Naive thymus-derived CD4-positive, alpha-beta T cell (primary cell): Measurements from ENCODE around the gene SMPD4. TPM values are rescaled to one million over a fixed set of nuclear protein-coding genes. Genes with fewer than 3 reads are reported as not detected.
A peak's percentile ranks its signal among the peaks of the same experiment; 100 is the strongest.
"Not testable (repeated sequence)": the region's sequence is repeated elsewhere in the genome, so short reads cannot be mapped to it uniquely, and the experiment has no call there.

ENCODE experiments used
- ATAC-seq: fragments of 150-1000 bp; cut with Tn5 transposase; 2 replicates; pipeline ENCODE4 v1.10.0; 2021; ENCODE audit warnings: mild to moderate bottlenecking, moderate library complexity
- CTCF ChIA-PET: fragments of 350-600 bp; sonication (Branson Sonifier 250); formaldehyde crosslinking; loops from one replicate; lab custom pipeline; 2021; ENCODE audit warnings: antibody characterized with exemption; lab: Charles Lee
- POLR2A ChIA-PET: fragments of 350-600 bp; sonication (Branson Sonifier 250); formaldehyde crosslinking; loops from one replicate; lab custom pipeline; 2021; ENCODE audit warnings: antibody characterized with exemption, inconsistent platforms; lab: Charles Lee
- DNase-seq, 9 donors: peaks; one replicate each; pipeline versions ENCODE4 v3.0.0 to v3.0.0-alpha.2; 2020 to 2022; ENCODE audit warnings: mixed read lengths in 1 of 9
- H3K27ac ChIP-seq: one replicate; pipeline ENCODE4 v1.7.0; 2013; ENCODE audit warnings: mild to moderate bottlenecking, low read depth, low read length, moderate library complexity
- H3K27me3 ChIP-seq, 2 donors: one replicate each; pipeline ENCODE4 v1.7.0; 2013; ENCODE audit warnings: low read length in 2 of 2, mild to moderate bottlenecking in 2 of 2, moderate library complexity in 2 of 2; ENCODE audit not compliant: control insufficient read depth in 2 of 2, insufficient read depth in 2 of 2
- H3K36me3 ChIP-seq, 3 experiments: 1 replicate in 2 of 3; 2 replicates in 1 of 3; pipeline ENCODE4 v1.7.0; 2013; ENCODE audit warnings: low read length in 3 of 3, mild to moderate bottlenecking in 3 of 3, moderate library complexity in 1 of 3; ENCODE audit not compliant: insufficient read depth in 3 of 3, control insufficient read depth in 2 of 3
- H3K4me1 ChIP-seq, 2 donors: one replicate each; pipeline ENCODE4 v1.7.0; 2013; ENCODE audit warnings: low read length in 2 of 2, mild to moderate bottlenecking in 2 of 2, moderate library complexity in 1 of 2; ENCODE audit not compliant: control insufficient read depth in 2 of 2, insufficient read depth in 2 of 2
- H3K4me3 ChIP-seq: 2 replicates; pipeline ENCODE4 v1.7.0; 2013; ENCODE audit warnings: mild to moderate bottlenecking, low read length
- H3K9me3 ChIP-seq, 3 experiments: 1 replicate in 2 of 3; 2 replicates in 1 of 3; pipeline ENCODE4 v1.7.0; 2013; ENCODE audit warnings: low read length in 3 of 3; ENCODE audit not compliant: control insufficient read depth in 2 of 3
- H3K27ac Mint-ChIP-seq, 9 donors: one replicate each; pipeline ENCODE4 v1.8.0; 2020 to 2022; ENCODE audit warnings: mixed read lengths in 9 of 9, mild to moderate bottlenecking in 8 of 9, moderate library complexity in 5 of 9, inconsistent platforms in 2 of 9
- H3K27me3 Mint-ChIP-seq, 5 donors: one replicate each; pipeline ENCODE4 v1.8.0; 2021 to 2022; ENCODE audit warnings: mixed read lengths in 5 of 5, mild to moderate bottlenecking in 1 of 5
- H3K36me3 Mint-ChIP-seq, 5 donors: one replicate each; pipeline ENCODE4 v1.8.0; 2020 to 2022; ENCODE audit warnings: mixed read lengths in 5 of 5, mild to moderate bottlenecking in 3 of 5, inconsistent platforms in 1 of 5
- H3K4me1 Mint-ChIP-seq, 7 donors: one replicate each; pipeline ENCODE4 v1.8.0; 2020 to 2022; ENCODE audit warnings: mixed read lengths in 7 of 7, mild to moderate bottlenecking in 3 of 7, inconsistent platforms in 1 of 7
- H3K4me3 Mint-ChIP-seq, 10 donors: one replicate each; pipeline ENCODE4 v1.8.0; 2020 to 2022; ENCODE audit warnings: mild to moderate bottlenecking in 10 of 10, mixed read lengths in 10 of 10, moderate library complexity in 6 of 10, inconsistent platforms in 2 of 10
- H3K9me3 Mint-ChIP-seq, 11 donors: one replicate each; pipeline ENCODE4 v1.8.0; 2020 to 2022; ENCODE audit warnings: mixed read lengths in 11 of 11, mild to moderate bottlenecking in 4 of 11, inconsistent platforms in 1 of 11, moderate library complexity in 1 of 11
- intact Hi-C, 2 donors: fragments of 100-400 bp; cut with micrococcal nuclease; formaldehyde crosslinking; loops; one replicate each; pipeline ENCODE4 v1.15.1; 2023
- polyA plus RNA-seq, 2 donors: library from polyadenylated mRNA; unstranded; fragments of 300-500 nt; fragmentation: Illumina TruSeq; gene quantifications; one replicate each; pipeline ENCODE4 v1.2.3, GENCODE V29; 2021
- total RNA-seq, 6 experiments: library from RNA in 5 of 6; stranded (reverse) in 5 of 6; gene quantifications; 1 replicate in 5 of 6; 2 replicates in 1 of 6; pipeline ENCODE4 v1.2.3 and lab custom pipeline; 2021 to 2026

Gene SMPD4
- total and polyA plus RNA-seq, 7 experiments from 2014 or later = 37.0 to 82.9 (median 57.2) TPM

DNA sequence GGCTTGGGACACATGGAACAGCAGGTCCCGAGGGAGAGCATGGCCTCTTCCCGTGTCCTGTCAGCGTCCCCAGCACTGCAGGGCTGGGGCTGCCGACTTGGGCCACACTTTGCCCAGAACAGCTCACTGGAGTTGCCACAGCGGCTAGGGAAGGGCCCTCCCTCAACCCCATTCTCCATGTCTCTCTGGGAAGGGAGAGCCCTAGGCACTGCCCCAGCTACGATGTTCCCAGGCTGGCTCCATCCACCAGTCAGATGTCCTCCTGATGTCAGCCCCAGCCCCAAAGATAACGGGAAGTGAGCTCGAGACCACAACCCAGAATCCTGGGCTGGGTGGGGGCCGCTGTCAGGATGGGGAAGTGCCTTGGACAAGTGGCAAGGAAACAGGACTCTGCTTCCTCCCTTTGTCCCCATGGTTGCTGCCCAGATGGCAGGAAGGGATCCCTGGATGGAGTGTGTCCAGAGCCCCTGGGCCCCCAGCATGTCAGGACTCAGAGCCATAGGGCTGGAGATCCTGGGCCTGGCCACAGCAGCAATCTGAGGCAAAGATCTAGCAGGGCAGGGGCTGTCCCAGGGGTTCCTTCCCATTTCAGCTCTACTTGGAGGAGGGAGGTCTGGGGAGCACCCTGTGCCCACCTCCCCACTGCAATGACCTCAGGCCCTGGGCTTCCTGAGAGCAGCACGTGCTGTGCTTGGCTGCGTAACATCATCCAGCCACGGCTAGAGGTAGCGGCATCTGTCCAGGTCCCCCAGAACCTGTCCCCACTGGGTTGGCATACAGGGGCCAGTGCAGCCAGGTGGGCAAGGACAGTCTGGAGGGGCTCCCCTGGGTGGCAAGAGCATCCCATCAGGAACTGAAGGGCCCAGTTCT lies 38.8 kb downstream of the SMPD4 start:
- H3K36me3 ChIP-seq, H3K9me3 ChIP-seq, H3K36me3 Mint-ChIP-seq, H3K27ac ChIP-seq, intact Hi-C loops, H3K9me3 Mint-ChIP-seq, ATAC-seq, H3K4me3 ChIP-seq, H3K4me1 ChIP-seq, H3K27me3 ChIP-seq, CTCF ChIA-PET, H3K27ac Mint-ChIP-seq, POLR2A ChIA-PET: not testable (repeated sequence)
- peak overlapping the region; percentile 23 to 86 (median 70) for H3K4me3 Mint-ChIP-seq
- peak in 1 of 9 donors; percentile 14 for DNase-seq
- H3K27me3 Mint-ChIP-seq = peaks cover 5 to 18% (median 15%) of the 10 kb centered on the region in 5 donors
- H3K4me1 Mint-ChIP-seq = peaks cover 0 to 13% (median 3%) of the 10 kb centered on the region in 7 donors

DNA sequence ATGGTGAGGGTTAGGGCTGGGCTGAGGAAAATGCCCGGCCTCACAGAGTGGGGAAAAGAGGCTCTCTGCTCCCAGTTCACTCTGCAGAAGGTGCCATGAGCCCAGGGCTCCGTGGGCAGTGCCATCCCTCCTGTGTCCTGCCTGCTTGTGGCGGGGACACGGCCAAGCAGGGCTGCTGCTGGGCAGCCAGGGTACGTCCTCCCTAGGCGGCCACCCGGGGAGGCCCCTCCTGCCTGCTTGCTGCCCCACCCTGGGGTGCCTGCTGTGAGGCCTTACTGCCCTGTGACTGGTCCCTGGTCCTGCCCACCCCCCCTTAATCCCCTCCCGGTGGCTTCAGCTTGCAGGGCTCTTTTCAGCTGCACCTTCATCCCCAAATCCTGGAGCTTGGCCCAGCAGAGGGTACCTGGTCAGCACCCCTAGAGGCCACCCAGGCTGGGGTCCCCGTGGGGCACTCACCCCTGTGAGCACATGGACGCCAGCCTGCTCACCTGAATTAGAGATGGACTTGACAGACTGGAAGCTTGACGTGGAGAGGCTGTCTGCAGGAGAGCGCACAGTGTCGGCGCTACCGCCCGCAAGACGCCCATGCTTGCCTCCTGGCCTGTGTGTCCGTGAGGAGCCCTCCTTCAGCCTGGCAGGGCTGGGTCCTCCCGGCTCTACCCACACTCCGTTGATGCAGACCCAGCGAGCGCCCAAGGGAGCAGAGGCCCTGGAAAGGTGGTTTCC lies 39.6 kb downstream of the SMPD4 start:
- H3K27me3 ChIP-seq, H3K9me3 ChIP-seq, ATAC-seq, POLR2A ChIA-PET, H3K9me3 Mint-ChIP-seq, intact Hi-C loops, H3K4me1 ChIP-seq, H3K4me3 Mint-ChIP-seq, H3K36me3 Mint-ChIP-seq, H3K36me3 ChIP-seq, H3K27ac Mint-ChIP-seq, H3K27ac ChIP-seq, H3K4me3 ChIP-seq, CTCF ChIA-PET: not testable (repeated sequence)
- peak in 1 of 9 donors; percentile 14 for DNase-seq
- Mint-ChIP-seq H3K4me1 (peaks cover 0 to 13% (median 3%) of the 10 kb centered on the region in 7 donors), H3K27me3 (peaks cover 5 to 18% (median 15%) of the 10 kb centered on the region in 5 donors)

DNA sequence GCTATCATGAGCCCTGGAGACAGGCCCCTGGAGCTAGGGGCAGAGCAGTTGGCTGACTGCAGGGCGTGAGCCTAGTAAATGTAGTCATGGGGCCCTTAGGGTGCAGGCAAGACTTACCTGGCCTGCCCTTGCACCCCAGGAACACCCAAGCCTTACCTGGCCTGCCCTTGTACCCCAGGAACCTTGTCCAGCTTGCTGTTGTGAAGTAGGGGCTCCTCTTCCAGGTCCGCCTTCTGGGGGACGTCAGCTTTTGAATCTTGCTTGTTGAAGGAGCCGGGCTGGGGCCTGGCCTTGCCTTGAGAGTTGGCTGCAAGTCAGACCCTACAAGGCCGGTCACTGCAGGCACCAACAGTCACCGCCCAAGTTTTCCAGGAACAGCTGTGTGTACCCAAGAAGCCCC lies 40.4 kb downstream of the SMPD4 start:
- H3K4me3 ChIP-seq, H3K4me3 Mint-ChIP-seq, H3K27me3 ChIP-seq, ATAC-seq, H3K27ac ChIP-seq, CTCF ChIA-PET, H3K4me1 ChIP-seq, intact Hi-C loops, H3K27ac Mint-ChIP-seq, POLR2A ChIA-PET, H3K9me3 Mint-ChIP-seq, H3K9me3 ChIP-seq, H3K36me3 Mint-ChIP-seq, H3K36me3 ChIP-seq: not testable (repeated sequence)
- peak in 1 of 9 donors; percentile 19 for DNase-seq
- Mint-ChIP-seq H3K4me1 (peaks cover 0 to 13% (median 3%) of the 10 kb centered on the region in 7 donors), H3K27me3 (peaks cover 2 to 11% (median 10%) of the 10 kb centered on the region in 5 donors)

DNA sequence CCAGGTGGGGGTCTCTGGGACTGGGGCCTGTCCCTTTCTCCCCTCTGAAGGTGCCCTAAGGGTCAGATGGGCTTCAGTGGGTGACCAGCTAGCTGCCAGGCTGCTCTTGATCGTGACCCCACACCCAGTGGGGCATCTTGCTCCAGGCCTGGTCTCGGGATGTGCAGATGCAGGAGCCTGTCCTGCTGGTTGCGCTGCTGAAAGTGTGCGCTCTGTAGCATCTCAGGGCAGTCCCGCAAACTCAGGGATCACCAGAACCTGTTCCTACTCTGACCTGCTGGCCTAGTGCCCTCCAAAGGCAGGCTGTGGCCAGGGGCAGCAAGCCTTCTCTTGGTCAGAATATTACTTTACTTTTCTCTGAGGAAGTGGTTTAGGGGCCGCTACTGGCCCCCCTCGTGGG lies 40.9 kb downstream of the SMPD4 start:
- H3K4me1 Mint-ChIP-seq = peaks cover 0 to 13% (median 3%) of the 10 kb centered on the region in 7 donors
- H3K27me3 ChIP-seq, CTCF ChIA-PET, H3K27ac Mint-ChIP-seq, H3K4me3 Mint-ChIP-seq, H3K9me3 Mint-ChIP-seq, ATAC-seq, intact Hi-C loops, H3K36me3 Mint-ChIP-seq, H3K27me3 Mint-ChIP-seq, H3K9me3 ChIP-seq, H3K4me1 ChIP-seq, H3K36me3 ChIP-seq, H3K27ac ChIP-seq, H3K4me3 ChIP-seq, POLR2A ChIA-PET: not testable (repeated sequence)
- DNase-seq = peak in 1 of 9 donors; percentile 12

DNA sequence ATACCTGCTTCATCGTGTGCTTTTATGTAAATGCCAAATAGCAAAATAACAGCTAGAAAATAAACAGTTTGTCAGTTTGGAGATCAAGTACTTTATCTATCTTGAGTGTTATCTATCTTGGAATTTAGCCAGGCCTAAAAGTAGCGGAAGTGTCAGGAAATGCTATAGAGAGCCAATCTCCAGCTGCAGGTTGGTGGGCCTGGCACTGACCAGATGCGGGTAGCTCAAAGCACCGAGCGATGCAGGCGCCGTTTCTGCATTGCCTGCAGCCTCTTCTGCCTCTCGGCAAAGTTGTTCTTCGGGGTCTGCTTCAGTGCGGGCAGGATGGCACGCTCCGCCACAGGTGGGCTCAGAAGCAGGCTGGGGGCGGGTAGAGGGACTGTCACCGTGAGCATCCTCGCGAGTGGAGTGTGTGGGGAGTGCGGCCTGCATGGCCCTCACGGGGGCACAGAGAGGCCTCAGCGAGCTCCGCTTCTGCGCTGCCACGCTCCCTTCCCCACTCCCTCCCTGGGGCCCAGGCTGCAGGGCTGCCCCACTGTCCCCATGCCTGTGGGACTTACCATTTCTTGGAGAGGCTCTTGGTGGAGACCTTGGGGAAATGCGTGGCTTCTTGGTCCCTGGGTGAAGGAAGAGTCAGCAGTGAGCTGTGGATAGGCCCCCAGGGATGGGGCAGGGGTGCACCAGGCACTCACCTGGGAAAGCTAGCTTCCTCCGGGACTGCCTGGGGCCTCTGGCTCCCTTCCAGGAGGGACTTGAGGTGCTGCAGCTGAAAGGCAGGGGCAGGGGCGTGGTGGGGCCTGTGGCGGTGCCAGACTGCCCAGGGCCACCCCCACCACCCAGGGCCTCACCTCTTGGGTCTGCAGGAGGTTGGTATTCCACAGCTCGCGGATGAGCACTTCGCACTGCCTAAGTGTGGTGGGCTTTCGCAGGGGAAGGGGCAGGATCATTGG lies 41.8 kb downstream of the SMPD4 start:
- H3K36me3 ChIP-seq, H3K27me3 ChIP-seq, H3K4me3 Mint-ChIP-seq, H3K27me3 Mint-ChIP-seq, POLR2A ChIA-PET, H3K4me3 ChIP-seq, H3K36me3 Mint-ChIP-seq, ATAC-seq, H3K9me3 Mint-ChIP-seq, H3K4me1 ChIP-seq, H3K27ac Mint-ChIP-seq, H3K27ac ChIP-seq, CTCF ChIA-PET, intact Hi-C loops, H3K9me3 ChIP-seq: not testable (repeated sequence)
- DNase-seq = peak in 1 of 9 donors; percentile 8
- peaks cover 0 to 11% (median 2%) of the 10 kb centered on the region in 7 donors for H3K4me1 Mint-ChIP-seq

DNA sequence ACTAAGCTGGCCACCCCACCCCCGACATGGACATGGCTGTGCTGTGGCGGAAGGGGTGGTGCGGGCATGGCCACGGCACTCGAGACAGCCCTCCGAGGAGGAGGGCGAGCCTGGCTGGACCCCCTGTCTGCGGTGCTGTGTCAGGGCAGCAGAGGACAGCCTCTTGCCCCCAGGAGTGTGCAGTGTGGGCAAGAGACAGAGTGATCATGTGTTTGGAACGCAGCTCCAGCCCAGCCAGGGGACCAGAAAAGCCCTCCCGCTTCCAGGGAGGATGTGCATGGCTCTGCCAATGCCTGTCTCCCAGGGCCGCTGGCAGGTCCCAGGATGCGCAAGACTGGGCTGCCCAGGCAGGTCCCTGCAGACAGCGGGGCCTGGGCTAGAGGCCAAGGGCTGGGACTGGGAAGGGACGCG lies 42.6 kb downstream of the SMPD4 start:
- H3K4me1 Mint-ChIP-seq, H3K27ac ChIP-seq, H3K36me3 ChIP-seq, H3K4me3 ChIP-seq, DNase-seq, POLR2A ChIA-PET, H3K4me3 Mint-ChIP-seq, CTCF ChIA-PET, H3K27me3 ChIP-seq, H3K9me3 Mint-ChIP-seq, H3K36me3 Mint-ChIP-seq, intact Hi-C loops, H3K27ac Mint-ChIP-seq, H3K9me3 ChIP-seq, H3K4me1 ChIP-seq: not testable (repeated sequence)
- H3K27me3 Mint-ChIP-seq = peaks cover 0 to 12% (median 8%) of the 10 kb centered on the region in 5 donors
- ATAC-seq = peak; percentile 10
